Ramos (cell line): ENCODE results near the gene SERF2.

Experiments used
- in situ Hi-C: fragments of 300-500 bp; cut with MboI; formaldehyde crosslinking; loops from one replicate; pipeline ENCODE4 v1.14.3; 2022; ENCODE audit warnings: low sequenced_read_pairs; ENCODE audit not compliant: unreplicated experiment

The SERF2 gene

DNA sequence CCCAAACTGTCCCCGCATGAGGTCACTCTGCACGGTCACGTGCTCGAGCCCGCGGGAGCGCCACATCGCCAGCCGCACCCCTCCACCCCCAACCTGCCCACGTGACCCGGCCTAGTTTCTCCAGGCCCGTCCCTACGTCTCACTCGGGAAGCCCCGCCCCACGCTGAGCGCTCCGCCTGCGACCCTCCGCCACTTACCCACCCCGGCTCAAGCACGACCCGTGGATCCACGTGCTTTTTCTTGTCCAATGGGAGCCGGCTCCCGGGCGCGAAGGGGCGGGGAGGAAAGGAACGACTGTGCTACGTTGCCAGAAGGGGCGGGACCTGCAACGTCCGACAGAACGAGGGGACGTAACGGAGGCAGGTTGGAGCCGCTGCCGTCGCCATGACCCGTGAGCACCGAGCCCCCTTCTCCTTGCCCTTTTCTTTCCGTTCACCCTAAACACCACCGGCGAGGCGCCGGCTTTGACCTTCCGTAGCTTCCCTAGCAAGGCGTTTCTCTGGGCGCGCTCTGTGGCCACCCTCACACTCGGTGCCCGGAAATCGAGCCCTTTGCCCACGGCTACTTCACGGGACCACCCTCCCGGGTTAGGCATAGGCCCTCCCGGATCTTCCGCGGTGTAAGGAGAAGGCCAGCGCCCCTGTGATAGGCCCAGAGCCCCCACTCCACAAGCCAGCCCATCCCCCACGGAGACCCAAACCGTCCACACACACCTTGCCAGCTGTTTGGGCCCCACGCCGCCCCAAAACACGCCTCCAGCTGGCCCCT lies at the start of gene SERF2:
TSS of gene SERF2 (plus strand) at position 328 of the 768 bp plus-strand sequence. CDS start at position 385, 57 bp downstream.
- in situ Hi-C loops = loop anchor here (25.0 kb wide), 1 partner anchor 920 kb away; the partner anchor contains the start of genes B2M and PATL2

DNA sequence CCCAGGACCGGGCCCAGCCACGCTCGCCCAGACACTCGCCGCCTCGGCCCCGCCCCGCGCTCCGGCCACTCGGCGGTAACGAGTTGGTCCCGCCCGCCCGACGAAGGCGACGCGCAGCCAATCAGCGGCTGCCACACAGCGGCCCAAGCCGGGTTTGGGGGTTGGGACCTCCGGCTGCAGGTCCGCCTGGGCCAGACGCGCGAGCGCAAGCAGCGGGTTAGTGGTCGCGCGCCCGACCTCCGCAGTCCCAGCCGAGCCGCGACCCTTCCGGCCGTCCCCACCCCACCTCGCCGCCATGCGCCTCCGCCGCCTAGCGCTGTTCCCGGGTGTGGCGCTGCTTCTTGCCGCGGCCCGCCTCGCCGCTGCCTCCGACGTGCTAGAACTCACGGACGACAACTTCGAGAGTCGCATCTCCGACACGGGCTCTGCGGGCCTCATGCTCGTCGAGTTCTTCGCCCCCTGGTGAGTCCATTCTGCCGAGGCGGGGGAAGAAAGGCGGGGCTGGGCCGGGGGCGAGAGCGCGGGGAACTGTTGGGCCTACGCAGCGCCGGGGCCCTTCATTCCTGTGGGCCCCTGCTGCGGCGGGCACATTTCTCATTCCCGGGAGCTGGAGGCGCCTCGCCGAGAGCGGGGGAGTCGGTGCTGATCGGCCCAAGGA lies 45.7 kb upstream of the SERF2 start, which contains the start of gene PDIA3:
TSS of gene PDIA3 (plus strand) at position 194 of the 658 bp plus-strand sequence. CDS start at position 296, 102 bp downstream.
- in situ Hi-C loops = loop anchor here (10.0 kb wide), 1 partner anchor 58 kb away; the partner anchor contains the start of genes HYPK and SERINC4

DNA sequence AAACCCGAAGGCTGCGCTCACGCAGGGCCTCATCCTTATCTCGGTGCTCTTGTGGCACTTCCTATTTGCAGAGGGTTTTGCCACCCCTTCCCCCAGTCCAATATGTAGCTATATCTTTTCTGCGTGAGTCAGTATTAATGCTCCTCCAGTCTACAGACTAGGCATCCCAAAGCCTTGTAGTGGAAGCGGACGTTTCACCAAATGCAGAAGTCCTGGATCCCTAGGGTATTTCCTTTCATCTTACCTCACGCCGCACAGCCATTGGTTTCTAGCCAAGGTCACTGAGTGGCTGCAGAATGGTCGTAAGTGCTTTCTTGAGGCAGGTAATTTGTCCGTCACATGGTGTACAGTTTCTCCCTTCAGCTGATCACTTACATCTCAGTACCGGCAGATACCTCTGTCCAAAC lies 45.2 kb upstream of the SERF2 start:
- in situ Hi-C loops = loop anchor here (10.0 kb wide), 1 partner anchor 58 kb away; the partner anchor contains the start of genes HYPK and SERINC4

DNA sequence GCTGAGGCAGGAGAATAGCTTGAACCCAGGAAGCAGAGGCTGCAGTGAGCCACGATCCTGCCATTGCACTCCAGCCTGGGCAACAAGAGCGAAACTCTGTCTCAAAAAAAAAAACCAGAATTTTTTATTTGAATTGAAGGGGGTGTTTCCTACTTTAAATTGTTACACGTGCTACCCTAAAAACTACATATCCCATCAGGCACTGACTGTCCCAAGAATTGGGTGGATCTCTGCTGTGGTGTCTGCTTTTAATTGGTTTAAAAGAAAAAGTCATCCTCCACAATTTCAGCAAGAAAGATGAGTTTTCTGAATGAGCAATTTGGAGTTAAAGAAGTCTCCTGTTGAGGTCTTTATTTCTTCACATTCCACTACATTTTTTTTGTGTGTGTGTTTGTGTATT lies 43.7 kb upstream of the SERF2 start:
- in situ Hi-C loops = loop anchor here (10.0 kb wide), 1 partner anchor 56 kb away; the partner anchor contains the start of genes HYPK and SERINC4

DNA sequence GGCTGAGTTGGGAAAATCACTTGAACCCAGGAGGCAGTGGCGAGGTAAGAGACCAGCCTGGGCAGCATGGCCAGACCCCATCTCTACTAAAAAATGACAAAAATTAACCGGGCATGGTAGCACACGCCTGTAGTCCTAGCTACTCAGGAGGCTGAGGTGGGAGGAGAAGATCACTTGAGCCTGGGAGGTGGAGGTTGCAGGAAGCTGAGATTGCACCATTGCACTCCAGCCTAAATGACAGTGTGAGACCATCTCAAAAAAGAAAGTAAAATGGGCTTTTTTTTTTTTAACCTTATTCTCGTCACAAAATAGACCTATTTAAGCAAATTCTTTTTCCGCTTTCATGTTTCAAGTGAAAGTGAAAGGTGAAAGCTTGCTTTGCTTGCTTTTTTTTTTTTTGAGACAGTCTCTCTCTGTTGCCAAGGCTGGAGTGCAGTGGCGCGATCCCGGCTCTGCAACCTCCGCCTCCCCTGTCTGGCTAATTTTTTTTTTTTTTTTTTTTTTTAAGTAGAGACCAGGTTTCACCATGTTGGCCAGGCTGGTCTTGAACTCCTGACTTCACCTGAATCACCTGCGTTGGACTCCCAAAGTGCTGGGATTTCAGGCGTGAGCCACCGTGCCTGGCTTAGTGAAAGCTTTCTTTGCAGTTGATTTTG lies 42.3 kb upstream of the SERF2 start:
- in situ Hi-C loops = loop anchor here (10.0 kb wide), 1 partner anchor 55 kb away; the partner anchor contains the start of genes HYPK and SERINC4

DNA sequence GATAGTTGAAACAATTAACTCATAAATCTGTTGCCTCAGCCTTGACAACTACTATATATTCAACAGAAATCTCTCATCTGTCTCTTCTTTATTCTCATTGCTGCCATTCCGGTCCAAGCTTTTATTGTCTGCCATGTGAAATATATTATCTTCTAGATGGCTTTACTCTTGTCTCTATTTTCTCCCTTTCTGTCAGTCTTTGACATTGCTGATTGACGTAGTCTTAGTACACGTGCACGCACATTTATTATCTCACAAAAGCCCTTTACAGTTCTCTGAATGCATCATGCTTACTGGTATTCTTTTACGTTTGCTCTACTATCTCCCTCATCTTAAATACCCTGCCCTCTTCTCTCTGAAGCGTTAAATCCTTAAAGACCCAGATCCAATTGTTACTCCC lies 40.2 kb upstream of the SERF2 start:
- in situ Hi-C loops = no loop called here

DNA sequence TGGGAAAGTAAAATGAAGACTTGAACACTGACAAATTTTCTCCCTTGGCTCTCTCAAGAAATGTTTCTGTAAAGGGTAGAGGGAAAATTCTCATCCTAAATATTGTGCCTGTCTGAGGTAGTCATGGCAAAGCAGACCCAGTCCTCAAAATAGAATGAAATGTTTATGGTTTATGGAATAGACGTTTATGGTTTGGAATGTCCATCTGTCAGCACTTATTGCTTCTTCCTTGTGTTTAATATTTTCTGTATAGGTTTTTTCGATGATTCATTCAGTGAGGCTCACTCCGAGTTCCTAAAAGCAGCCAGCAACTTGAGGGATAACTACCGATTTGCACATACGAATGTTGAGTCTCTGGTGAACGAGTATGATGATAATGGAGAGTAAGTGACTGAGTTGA lies 29.3 kb upstream of the SERF2 start:
- in situ Hi-C loops = no loop called here

DNA sequence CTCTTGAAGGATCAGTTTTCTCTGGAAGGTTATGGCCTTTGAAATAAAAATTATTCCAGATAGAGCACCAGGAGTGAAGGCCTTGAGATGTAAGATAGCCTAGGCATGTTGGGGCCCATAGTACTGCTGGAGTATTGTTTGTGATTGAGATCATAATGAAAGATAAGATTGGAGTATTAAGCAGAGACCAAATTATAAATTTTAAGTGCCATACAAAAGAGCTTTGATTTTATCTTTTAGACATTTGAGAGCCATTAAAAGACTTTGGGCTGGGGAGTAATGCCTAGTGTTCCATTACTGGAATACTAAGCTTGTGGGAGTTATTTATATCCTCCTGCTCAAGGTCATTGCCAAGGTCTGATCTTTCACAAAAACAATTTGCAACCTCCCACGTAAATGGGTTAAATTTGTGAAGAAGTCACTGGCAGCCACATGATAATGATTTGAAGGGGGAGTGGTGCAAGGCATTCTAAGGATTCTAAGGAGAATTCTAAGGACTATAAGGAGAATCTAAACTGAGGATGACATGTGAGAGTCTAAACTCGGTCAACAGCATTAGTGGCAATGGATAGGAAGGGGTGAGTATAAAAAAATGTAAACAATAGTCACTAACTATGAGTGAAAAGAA lies 28.2 kb upstream of the SERF2 start:
- in situ Hi-C loops = no loop called here

DNA sequence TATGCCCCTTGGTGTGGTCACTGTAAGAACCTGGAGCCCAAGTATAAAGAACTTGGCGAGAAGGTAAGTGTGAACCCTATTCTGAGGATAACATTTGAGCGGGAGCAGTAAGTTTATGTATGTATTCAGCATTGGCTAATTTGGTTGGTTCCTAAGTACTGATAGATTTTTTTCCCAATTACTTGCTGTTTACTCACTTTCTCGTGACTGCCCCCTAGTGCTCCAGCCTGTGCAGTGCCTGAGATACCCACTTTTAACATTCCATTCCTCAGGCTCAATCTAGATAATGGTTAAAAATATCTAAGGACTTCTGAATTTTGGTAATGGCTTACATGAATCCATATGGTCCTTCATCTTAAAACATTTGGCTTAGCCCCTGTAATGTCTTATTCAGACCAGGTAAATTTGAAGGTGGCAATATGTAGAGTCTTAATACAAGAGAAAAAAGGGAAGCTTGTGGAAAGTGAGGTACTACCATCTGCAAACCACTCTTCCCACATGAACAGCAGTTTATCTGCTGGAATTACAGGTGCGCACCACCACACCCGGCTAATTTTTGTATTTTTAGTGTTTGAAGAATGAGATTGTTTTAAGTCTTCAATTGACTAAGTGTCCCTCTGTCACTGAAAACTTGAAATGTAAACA lies 22.4 kb upstream of the SERF2 start:
- in situ Hi-C loops = no loop called here

DNA sequence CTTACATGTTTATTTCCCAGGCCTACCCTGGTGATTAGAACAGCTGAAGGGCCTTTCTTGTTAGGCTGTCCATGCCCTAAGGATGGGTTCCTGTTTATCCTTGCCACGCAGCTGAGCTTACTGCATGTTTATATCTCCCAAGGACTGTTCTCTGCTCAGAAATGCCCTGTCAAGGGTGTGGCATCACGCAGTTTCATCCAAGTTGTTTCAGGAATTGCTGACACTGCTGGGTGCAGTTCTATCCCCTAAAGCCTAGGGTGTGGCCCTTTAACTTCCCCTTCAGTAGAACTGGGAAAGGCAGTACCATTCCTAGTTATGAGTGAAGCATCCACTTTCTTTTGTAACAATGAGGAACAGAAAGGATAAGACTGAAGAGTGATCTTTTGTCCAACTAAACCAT lies 20.3 kb upstream of the SERF2 start:
- in situ Hi-C loops = no loop called here

DNA sequence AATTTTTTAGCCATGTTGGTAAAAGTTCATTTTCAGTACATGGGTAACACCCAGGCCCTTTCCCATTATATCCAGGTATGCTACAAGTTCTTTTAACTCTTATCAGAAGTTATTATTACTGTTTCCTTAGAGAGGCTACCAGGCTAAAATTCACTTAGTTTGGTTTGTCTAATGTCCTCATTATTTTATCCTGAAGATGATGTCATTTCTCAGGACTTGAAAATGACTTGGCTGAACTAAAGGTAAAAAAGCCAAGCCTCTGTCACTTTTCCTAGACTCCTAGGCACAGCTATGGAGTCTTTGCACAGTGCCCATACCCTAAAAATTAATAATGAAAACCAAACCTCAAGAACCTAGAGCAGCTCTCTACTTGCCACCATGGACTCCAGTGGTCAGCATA lies 19.5 kb upstream of the SERF2 start:
- in situ Hi-C loops = no loop called here

DNA sequence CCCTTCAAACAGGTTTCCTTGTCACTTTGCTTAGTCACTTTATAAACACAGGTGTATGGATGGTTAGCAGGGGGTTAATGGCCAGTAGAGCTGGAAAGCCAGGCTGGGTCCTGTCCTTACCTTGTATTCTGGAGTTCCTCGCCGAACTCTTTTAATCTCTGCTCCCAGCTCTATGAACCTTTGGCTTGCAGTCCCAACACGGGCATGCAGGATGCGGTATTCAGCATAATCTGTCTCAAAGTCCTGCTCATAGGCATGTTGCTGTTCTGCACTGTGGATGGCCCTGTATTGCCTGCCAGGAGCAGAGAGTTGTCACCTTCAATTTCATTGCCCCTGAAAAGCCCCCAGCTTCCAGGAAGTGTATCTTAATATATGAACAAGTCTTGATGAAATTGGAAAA lies 18.1 kb upstream of the SERF2 start:
- in situ Hi-C loops = no loop called here

DNA sequence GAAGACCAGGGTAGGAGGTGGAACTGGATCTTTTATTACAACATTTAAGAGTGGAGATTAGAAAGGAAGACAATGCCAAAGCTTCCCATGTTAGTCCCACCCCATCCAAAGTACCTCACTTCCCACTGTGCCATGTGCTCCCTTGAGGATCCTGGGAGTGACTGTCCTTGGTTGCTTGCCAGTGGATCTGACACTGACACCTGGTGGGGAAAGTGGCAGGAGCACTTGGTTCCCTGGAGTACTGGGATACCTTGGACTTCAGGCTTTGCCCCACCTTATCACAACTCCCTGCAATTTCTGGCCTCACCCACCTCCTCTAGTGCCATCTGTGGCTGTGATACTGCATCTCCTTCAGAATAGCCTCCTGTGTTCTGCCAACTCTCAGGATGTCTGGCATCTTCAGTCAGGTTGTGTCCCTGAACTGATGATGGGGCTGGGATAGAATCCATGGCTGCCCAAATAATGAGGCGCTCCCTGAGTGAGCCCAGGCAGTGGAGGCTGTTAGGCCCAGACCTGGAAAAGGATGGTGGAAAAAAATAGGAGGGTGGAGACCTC lies 16.6 kb upstream of the SERF2 start:
- in situ Hi-C loops = loop anchor here (25.0 kb wide), 1 partner anchor 937 kb away; the partner anchor contains the start of genes B2M and PATL2

DNA sequence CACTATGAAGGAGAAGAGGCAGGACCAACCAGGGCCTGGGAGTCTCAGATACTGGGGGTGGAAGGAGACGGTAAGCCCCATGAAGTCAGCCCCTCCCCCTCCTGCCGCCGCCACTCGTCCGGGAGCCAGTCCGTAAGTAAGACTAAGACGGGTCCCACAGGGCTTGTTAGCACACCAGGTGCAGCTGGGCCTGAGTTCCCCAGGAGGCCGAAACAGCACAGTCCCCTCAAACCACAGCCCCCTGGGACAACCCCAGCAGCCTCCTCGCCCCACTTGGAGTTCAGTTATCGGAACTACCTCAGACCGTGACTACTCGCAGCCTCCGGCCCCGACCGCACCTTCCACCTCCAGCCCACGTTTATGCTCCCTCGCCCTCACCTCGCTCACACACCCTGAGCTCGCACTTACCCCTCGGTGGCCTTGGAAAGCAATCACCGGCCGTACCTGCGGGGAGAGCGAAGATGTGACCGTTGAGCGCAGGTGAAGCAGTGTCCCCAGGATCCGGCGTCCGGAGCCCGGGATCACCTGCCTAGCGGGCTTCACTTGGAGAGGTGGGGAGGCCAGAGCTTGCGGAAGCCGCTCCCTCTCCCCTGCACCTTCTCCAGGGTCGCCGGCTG lies 15.9 kb upstream of the SERF2 start:
- in situ Hi-C loops = loop anchor here (25.0 kb wide), 1 partner anchor 936 kb away; the partner anchor contains the start of genes B2M and PATL2

DNA sequence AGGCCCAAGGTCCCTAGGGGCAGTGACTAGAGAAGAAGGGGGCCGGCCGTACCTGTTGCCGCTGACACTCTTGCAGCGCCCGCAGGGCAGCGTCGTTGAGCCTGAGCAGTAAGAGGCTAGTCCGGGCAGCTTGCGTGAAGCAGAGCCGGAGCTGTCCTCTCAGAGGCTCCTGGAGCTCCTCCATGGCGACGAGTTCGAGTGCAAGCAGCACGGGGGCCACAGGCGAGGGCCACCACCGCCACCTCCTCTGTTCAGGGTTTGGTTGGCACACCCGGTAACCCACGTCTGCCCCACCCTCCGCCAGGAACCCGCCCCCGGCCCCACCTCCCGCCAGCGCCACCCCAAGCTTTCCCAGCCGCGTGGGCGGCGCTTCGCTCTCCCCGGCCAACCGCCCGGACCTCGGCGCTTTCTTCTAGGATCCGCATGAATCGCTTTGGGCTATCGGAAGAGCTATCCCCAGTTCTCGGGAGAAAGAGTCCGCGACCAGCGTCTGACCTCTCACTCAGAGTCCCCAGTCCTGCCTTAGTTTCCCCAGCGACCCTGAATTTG lies 15.3 kb upstream of the SERF2 start, which contains the start of gene ELL3:
TSS of gene ELL3 (minus strand) at position 249 of the 549 bp plus-strand sequence. CDS start at position 184, 65 bp downstream.
- in situ Hi-C loops = loop anchor here (25.0 kb wide), 1 partner anchor 936 kb away; the partner anchor contains the start of genes B2M and PATL2

DNA sequence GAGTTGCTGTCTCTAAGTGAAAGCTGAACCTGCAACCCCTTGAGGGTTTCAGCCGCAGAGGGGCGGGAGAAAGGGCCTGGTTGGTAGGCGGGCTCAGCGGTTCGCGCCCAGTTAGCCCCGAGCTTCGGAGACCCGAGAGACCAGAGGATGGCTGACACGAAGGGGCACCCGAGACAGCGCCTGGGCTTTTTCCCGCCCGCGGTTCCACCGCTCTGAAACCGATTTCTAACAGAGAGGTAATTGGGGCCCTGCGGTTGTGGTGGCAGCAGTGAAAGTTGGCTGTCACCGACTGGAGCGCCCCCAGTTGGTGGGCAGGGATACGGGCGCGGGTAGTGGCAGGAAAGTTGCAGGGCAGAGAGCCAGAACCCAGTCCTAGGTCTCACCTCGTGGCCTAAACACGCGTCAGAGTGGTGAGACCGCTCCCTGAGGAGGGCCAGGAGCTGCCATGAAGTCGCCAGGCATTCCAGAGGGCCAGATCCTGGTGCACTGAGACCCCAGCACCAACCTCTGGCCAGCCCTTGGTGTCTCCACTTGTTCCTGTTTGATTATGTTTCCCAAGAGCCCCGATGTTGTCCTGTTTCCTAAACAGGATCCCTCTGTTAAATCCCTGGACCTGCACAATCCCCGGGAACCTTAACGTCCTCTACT lies 14.7 kb upstream of the SERF2 start:
- in situ Hi-C loops = loop anchor here (25.0 kb wide), 1 partner anchor 935 kb away; the partner anchor contains the start of genes B2M and PATL2

DNA sequence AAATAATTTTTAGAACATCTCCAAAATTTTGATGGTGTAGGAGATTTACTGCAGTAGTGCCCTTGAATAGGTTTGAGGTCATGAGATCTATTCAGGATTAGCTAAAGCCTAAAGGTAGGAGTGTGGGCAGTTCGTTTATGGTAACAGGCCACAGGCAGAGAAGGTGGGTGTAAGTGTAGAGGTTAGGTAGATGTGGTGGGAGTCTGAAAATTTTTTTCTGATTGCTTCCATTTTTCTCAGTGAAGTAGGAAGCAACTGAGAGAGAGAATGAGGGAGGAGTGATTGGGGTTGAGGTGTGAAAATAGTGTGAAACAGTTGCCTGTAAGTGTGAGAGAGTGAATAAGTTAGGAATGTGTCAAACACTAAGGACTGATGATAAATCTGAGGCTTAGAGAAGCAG lies 13.1 kb upstream of the SERF2 start:
- in situ Hi-C loops = loop anchor here (25.0 kb wide), 1 partner anchor 933 kb away; the partner anchor contains the start of genes B2M and PATL2

DNA sequence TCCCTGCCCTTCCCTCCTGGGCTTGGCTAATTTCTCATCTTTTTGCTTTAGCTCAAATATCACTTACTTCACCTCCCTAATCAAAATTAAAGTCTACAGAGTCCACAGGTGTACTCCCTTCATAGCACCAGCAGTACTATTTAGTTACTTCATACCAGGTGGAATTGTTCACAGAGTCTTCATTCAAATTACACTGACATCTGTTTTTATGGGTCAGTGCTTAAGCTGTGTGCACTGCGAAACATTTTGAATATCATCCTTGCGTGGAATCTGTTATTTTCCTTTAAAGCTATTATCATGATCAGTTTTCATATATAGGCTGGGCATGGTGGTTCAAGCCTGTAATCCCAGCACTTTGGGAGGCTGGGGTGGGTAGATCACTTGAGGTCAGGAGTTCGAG lies 2.7 kb upstream of the SERF2 start:
- in situ Hi-C loops = loop anchor here (25.0 kb wide), 1 partner anchor 923 kb away; the partner anchor contains the start of genes B2M and PATL2
